GM23248 (cell line): Measurements from ENCODE around the gene MYH14.

Experiments
- EZH2 ChIP-seq: fragments of 200-600 bp; sonication (generic); IDR thresholded peaks from 2 replicates; pipeline ENCODE4 v1.6.1; 2018; ENCODE audit warnings: antibody characterized with exemption, mild to moderate bottlenecking; ENCODE audit not compliant: insufficient read depth, poor library complexity, severe bottlenecking
- EZH2phosphoT487 ChIP-seq: fragments of 200-600 bp; sonication (generic); IDR thresholded peaks from 2 replicates; pipeline ENCODE4 v1.6.1; 2018; ENCODE audit warnings: antibody characterized with exemption, moderate library complexity, mild to moderate bottlenecking, low read depth; ENCODE audit not compliant: insufficient read depth

DNA sequence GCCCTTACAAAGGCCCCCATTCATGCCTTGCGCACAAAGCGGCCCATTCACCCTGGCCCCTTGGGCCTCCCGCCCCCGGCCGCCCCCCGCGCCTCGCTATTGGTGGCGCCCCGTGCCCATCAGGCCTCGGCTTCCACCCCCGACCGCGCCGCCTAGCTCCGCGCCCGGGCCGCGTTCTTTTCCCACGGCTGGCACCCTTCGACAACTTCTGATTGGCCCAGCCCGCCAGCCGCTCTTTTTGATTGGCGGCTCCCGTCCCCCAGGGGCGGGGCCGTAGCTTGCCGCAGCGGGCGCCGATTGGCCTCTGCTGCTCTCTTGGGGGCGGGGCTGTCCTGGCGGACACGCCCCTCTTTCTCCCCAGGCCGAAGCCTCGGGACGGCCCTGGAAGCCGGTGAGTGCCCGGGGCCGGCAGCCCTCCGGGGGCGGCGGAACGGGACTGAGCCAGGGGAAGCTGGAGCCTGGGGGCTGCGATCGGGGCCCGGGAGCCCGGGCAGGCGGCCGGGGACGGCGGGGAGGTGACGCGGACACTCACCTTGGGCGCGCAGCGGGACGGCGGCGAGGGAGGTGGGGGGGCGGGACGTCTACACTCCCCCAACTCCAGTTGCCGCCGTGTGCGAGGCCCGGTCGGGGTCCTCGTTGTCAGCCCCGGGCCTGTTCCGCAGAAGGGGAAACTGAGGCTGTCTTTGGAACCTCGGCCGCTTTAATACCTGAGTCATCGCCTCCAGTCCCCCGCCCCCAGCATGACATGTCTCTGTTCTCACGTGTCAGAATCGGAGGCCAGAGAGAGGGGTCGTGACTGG is at the start of gene MYH14:
- no peak for TF ChIP-seq EZH2
- no peak for TF ChIP-seq EZH2phosphoT487
